Measurements from ENCODE around the gene BASP1.
"Not testable (repeated sequence)": the region's sequence is repeated elsewhere in the genome, so short reads cannot be mapped to it uniquely, and the experiment has no call there.

BASP1 gene

GRCh38 chr5:17224858-17225511 lies 7.6 kb downstream of the BASP1 start:
- peak; percentile 64 for DNase-seq

GRCh38 chr5:17225520-17225919 lies 8.1 kb downstream of the BASP1 start:
- no peak for DNase-seq

- no peak for DNase-seq
Observed at GRCh38 chr5:17227868-17228267, 10.4 kb downstream of the BASP1 start.

GRCh38 chr5:17228821-17229291 lies 11.4 kb downstream of the BASP1 start:
- DNase-seq = peak; percentile 70

- no peak for DNase-seq
Observed at GRCh38 chr5:17229313-17229712, 11.9 kb downstream of the BASP1 start.

GRCh38 chr5:17230191-17230590 lies 12.8 kb downstream of the BASP1 start:
- no peak for DNase-seq

- no peak for DNase-seq
Observed at GRCh38 chr5:17230808-17231525, 13.5 kb downstream of the BASP1 start.

- DNase-seq = no peak
Observed at GRCh38 chr5:17232405-17232804, 15.0 kb downstream of the BASP1 start.

- no peak for DNase-seq
Observed at GRCh38 chr5:17233488-17233887, 16.1 kb downstream of the BASP1 start.

GRCh38 chr5:17234374-17234773 lies 16.9 kb downstream of the BASP1 start:
- DNase-seq = no peak

- peak; percentile 51 for DNase-seq
Observed at GRCh38 chr5:17235731-17236330, 18.4 kb downstream of the BASP1 start.

GRCh38 chr5:17238521-17239041 lies 21.1 kb downstream of the BASP1 start:
- DNase-seq = peak; percentile 92

GRCh38 chr5:17239953-17240352 lies 22.5 kb downstream of the BASP1 start:
- DNase-seq = no peak

- no peak for DNase-seq
Observed at GRCh38 chr5:17240487-17240886, 23.1 kb downstream of the BASP1 start.

GRCh38 chr5:17241635-17242034 lies 24.2 kb downstream of the BASP1 start:
- no peak for DNase-seq

- DNase-seq = no peak
Observed at GRCh38 chr5:17243287-17244063, 26.0 kb downstream of the BASP1 start.

- peak; percentile 98 for DNase-seq
Observed at GRCh38 chr5:17249029-17249634, 31.7 kb downstream of the BASP1 start.

GRCh38 chr5:17249841-17250240 lies 32.4 kb downstream of the BASP1 start:
- not testable (repeated sequence) for DNase-seq

- no peak for DNase-seq
Observed at GRCh38 chr5:17252543-17252942, 35.1 kb downstream of the BASP1 start.

GRCh38 chr5:17255471-17256021 lies 38.1 kb downstream of the BASP1 start:
- DNase-seq = no peak

GRCh38 chr5:17256171-17256570 lies 38.7 kb downstream of the BASP1 start:
- DNase-seq = no peak

GRCh38 chr5:17256839-17257238 lies 39.4 kb downstream of the BASP1 start:
- DNase-seq = no peak

All from fibroblast of skin of right quadriceps (primary cell).